ENCODE measurements around the gene SUPT3H.

SUPT3H gene

DNA sequence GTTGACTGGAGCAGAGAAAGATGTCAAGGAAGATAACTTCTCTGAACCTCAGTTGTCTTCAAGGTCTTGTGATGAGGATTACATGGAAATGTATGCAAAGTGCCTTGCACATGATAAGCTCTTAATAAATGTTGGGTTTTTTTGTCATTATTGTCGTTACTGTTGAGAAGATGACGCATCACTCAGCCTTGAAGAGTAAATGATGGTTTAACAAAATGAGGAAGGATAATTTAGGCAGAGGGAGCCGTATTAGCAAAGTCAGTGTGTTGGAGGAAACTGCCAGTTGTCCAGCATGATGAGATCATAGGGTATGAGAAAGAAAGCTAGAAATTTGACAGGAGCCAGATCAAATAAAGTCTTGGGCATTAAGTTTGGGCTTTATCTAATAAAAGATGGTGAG, 8.8 kb upstream of the SUPT3H start:
- no peaks in the 10 kb centered on the region for H3K27me3 ChIP-seq (ENCODE audit: insufficient read depth, low read length)
- H3K9ac ChIP-seq (ENCODE audit: low read depth, low read length) = no peak overlapping the region

DNA sequence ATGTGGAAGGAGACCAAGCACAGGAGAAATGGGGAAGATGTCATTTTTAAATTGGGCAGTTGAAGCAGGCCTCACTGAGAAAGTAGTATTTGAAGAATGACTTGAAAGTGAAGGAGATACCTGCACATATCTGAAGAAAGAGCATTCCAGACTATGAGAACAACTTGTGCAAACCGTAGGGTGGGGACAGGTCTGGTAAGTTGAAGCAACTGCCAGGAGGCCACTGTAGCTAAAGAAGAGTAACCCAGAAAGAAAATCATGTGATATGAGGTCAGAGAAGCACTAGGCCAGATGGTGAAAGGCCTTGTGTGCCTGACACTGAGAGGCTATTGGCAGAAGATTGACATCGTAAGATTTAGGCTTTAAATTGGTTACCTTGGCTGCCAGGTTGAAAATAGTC, 4.7 kb upstream of the SUPT3H start:
- no peak overlapping the region for H3K9ac ChIP-seq (ENCODE audit: low read depth, low read length)
- peaks cover 7% of the 10 kb centered on the region; the same call in 1 of the 2 replicates for H3K4me1 ChIP-seq (ENCODE audit: insufficient read depth, low read length)
- no peaks in the 10 kb centered on the region for H3K27me3 ChIP-seq (ENCODE audit: insufficient read depth, low read length)
- H3K9me3 ChIP-seq (ENCODE audit: insufficient read depth, low read depth, low read length) = no peaks in the 10 kb centered on the region
- no peak overlapping the region for H3K4me3 ChIP-seq (ENCODE audit: low read length)
- no peaks in the 10 kb centered on the region for H3K36me3 ChIP-seq (ENCODE audit: insufficient read depth, low read depth, low read length)
- H3K27ac ChIP-seq (ENCODE audit: low read length) = no peak overlapping the region

More for the DNA sequence above, 8.8 kb upstream of the SUPT3H start:
- H3K4me1 ChIP-seq (ENCODE audit: insufficient read depth, low read length) = no peaks in the 10 kb centered on the region
- H3K27ac ChIP-seq (ENCODE audit: low read length) = no peak overlapping the region
- H3K36me3 ChIP-seq (ENCODE audit: insufficient read depth, low read depth, low read length) = no peaks in the 10 kb centered on the region
- no peaks in the 10 kb centered on the region for H3K9me3 ChIP-seq (ENCODE audit: insufficient read depth, low read depth, low read length)
- H3K4me3 ChIP-seq (ENCODE audit: low read length) = no peak overlapping the region

- Histone ChIP-seq H3K9ac (ENCODE audit: low read depth, low read length) (peak overlapping the region; percentile 96), H3K27ac (ENCODE audit: low read length) (peak overlapping the region; percentile 96), H3K9me3 (ENCODE audit: insufficient read depth, low read depth, low read length) (no peaks in the 10 kb centered on the region), H3K4me1 (ENCODE audit: insufficient read depth, low read length) (peaks cover 14% of the 10 kb centered on the region; the same call in 1 of the 2 replicates), H3K4me3 (ENCODE audit: low read length) (peak overlapping the region; percentile 92), H3K36me3 (ENCODE audit: insufficient read depth, low read depth, low read length) (no peaks in the 10 kb centered on the region), H3K27me3 (ENCODE audit: insufficient read depth, low read length) (no peaks in the 10 kb centered on the region)
Measured at GRCh38 chr6:45378334-45378926, 696 bp upstream of the SUPT3H start.

GRCh38 chr6:45377043-45377553, 636 bp downstream of the SUPT3H start:
- no peaks in the 10 kb centered on the region for H3K9me3 ChIP-seq (ENCODE audit: insufficient read depth, low read depth, low read length)
- peak overlapping the region; percentile 92 for H3K4me3 ChIP-seq (ENCODE audit: low read length)
- H3K36me3 ChIP-seq (ENCODE audit: insufficient read depth, low read depth, low read length) = no peaks in the 10 kb centered on the region
- H3K4me1 ChIP-seq (ENCODE audit: insufficient read depth, low read length) = peaks cover 14% of the 10 kb centered on the region; the same call in 1 of the 2 replicates
- H3K27ac ChIP-seq (ENCODE audit: low read length) = peak overlapping the region; percentile 65
- no peaks in the 10 kb centered on the region for H3K27me3 ChIP-seq (ENCODE audit: insufficient read depth, low read length)
- H3K9ac ChIP-seq (ENCODE audit: low read depth, low read length) = peak overlapping the region; percentile 96

DNA sequence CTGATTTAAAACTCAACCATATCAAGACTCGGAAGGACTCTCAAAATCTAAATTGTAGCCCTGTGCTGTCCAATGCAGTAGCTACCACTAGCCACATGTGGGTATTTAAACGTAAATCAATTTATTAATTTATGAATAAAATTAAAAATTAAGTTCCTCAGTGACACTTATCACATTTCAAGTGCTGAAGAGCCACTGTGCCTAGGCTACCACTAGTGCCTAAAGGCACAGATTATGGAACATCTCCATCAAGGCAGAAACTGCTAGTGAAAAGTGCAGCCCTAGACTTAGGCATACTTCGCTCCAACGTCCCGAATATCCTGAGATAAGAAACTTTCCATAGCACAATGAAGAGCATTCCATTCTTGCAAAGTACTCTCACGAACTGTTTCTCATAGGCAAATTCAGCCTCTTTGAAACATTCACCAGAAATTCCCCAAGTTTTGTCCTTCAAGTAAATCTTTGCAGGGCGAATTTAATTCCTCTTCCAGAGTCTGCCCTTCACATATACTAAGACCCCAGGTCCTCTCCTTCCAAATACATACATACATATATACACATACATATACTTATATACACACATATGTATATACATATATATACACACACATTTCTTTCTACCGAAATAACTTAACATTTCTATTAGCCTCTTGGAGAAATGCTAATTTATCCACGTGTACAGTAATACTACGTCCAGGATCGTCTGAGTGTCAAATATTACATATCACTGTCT, 1.3 kb downstream of the SUPT3H start:
- H3K9ac ChIP-seq (ENCODE audit: low read depth, low read length) = peak overlapping the region; percentile 96
- H3K4me3 ChIP-seq (ENCODE audit: low read length) = peak overlapping the region; percentile 92
- H3K27me3 ChIP-seq (ENCODE audit: insufficient read depth, low read length) = no peaks in the 10 kb centered on the region
- H3K27ac ChIP-seq (ENCODE audit: low read length) = no peak overlapping the region
- H3K4me1 ChIP-seq (ENCODE audit: insufficient read depth, low read length) = peaks cover 14% of the 10 kb centered on the region; the same call in 1 of the 2 replicates
- H3K9me3 ChIP-seq (ENCODE audit: insufficient read depth, low read depth, low read length) = no peaks in the 10 kb centered on the region
- H3K36me3 ChIP-seq (ENCODE audit: insufficient read depth, low read depth, low read length) = no peaks in the 10 kb centered on the region

DNA sequence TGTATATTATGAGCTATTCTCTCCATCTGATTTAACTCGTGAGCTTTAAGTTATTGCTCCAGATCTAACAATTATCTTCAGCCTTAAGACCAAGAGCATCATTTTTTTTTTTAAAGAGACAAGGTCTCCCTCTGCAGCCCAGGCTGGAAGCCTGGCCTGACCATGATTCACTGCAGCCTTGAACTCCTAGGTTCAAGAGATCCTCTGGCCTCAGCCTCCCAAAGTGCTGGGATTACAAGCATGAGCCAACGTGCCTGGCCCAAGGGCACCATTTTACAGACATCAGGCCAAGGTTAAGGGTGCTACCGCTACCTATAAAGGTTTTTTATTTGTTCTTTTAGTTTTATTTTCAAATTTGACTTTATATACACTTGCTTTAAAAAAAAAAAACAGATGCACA, 2.3 kb downstream of the SUPT3H start:
- no peaks in the 10 kb centered on the region for H3K36me3 ChIP-seq (ENCODE audit: insufficient read depth, low read depth, low read length)
- no peak overlapping the region for H3K9ac ChIP-seq (ENCODE audit: low read depth, low read length)
- no peak overlapping the region for H3K27ac ChIP-seq (ENCODE audit: low read length)
- H3K27me3 ChIP-seq (ENCODE audit: insufficient read depth, low read length) = no peaks in the 10 kb centered on the region
- H3K4me1 ChIP-seq (ENCODE audit: insufficient read depth, low read length) = peaks cover 14% of the 10 kb centered on the region; the same call in 1 of the 2 replicates
- H3K4me3 ChIP-seq (ENCODE audit: low read length) = 0 out of 2 replicates have a peak overlapping the region, but pooled peaks have one; percentile 92
- no peaks in the 10 kb centered on the region for H3K9me3 ChIP-seq (ENCODE audit: insufficient read depth, low read depth, low read length)

DNA sequence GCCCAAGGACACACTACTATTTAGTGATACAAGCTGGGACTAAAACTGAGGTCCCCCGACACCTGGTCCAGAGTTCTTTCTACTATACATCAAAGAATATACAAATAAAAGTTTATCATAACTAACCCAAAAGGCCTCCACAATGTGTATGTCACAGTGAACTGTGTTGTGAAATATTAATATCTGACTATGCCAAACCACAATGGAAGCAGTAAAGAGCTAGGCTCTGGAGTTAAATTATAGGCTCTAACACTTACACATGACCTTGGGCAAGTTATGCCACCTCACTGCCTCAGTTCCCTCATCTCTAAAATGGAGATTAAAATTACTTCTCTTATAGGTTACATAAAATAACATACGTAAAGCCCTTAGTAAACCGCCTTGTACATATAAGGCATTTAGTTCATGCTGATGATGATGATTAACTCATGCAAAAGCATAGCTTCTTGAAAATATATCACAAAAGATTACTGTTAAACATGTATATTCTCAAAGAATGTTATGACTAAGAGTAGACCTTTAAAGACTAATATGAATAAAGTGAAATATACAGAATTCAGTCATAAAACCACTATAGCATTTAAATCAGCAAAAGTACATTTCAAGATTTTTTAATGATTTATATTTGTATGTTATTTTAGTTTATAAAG, 5.7 kb downstream of the SUPT3H start:
- no peaks in the 10 kb centered on the region for H3K27me3 ChIP-seq (ENCODE audit: insufficient read depth, low read length)
- H3K4me1 ChIP-seq (ENCODE audit: insufficient read depth, low read length) = peaks cover 11% of the 10 kb centered on the region
- H3K9ac ChIP-seq (ENCODE audit: low read depth, low read length) = no peak overlapping the region
- H3K36me3 ChIP-seq (ENCODE audit: insufficient read depth, low read depth, low read length) = no peaks in the 10 kb centered on the region
- H3K9me3 ChIP-seq (ENCODE audit: insufficient read depth, low read depth, low read length) = no peaks in the 10 kb centered on the region
- H3K27ac ChIP-seq (ENCODE audit: low read length) = no peak overlapping the region
- no peak overlapping the region for H3K4me3 ChIP-seq (ENCODE audit: low read length)

GRCh38 chr6:45369870-45370269, 7.9 kb downstream of the SUPT3H start:
- peaks cover 4% of the 10 kb centered on the region; the same call in 1 of the 2 replicates for H3K4me1 ChIP-seq (ENCODE audit: insufficient read depth, low read length)

GRCh38 chr6:45367999-45368398, 9.7 kb downstream of the SUPT3H start:
- no peaks in the 10 kb centered on the region for H3K27me3 ChIP-seq (ENCODE audit: insufficient read depth, low read length)
- no peaks in the 10 kb centered on the region for H3K9me3 ChIP-seq (ENCODE audit: insufficient read depth, low read depth, low read length)
- no peak overlapping the region for H3K9ac ChIP-seq (ENCODE audit: low read depth, low read length)
- no peaks in the 10 kb centered on the region for H3K36me3 ChIP-seq (ENCODE audit: insufficient read depth, low read depth, low read length)
- no peak overlapping the region for H3K4me3 ChIP-seq (ENCODE audit: low read length)
- no peak overlapping the region for H3K27ac ChIP-seq (ENCODE audit: low read length)
- H3K4me1 ChIP-seq (ENCODE audit: insufficient read depth, low read length) = peaks cover 4% of the 10 kb centered on the region; the same call in 1 of the 2 replicates

More at GRCh38 chr6:45369870-45370269, 7.9 kb downstream of the SUPT3H start:
- H3K9ac ChIP-seq (ENCODE audit: low read depth, low read length) = no peak overlapping the region
- H3K9me3 ChIP-seq (ENCODE audit: insufficient read depth, low read depth, low read length) = no peaks in the 10 kb centered on the region
- H3K27me3 ChIP-seq (ENCODE audit: insufficient read depth, low read length) = no peaks in the 10 kb centered on the region
- H3K4me3 ChIP-seq (ENCODE audit: low read length) = no peak overlapping the region
- H3K36me3 ChIP-seq (ENCODE audit: insufficient read depth, low read depth, low read length) = no peaks in the 10 kb centered on the region
- H3K27ac ChIP-seq (ENCODE audit: low read length) = no peak overlapping the region

- Histone ChIP-seq H3K27me3 (ENCODE audit: insufficient read depth, low read length) (no peaks in the 10 kb centered on the region), H3K36me3 (ENCODE audit: insufficient read depth, low read depth, low read length) (no peaks in the 10 kb centered on the region), H3K4me1 (ENCODE audit: insufficient read depth, low read length) (peaks cover 4% of the 10 kb centered on the region; the same call in 1 of the 2 replicates), H3K9ac (ENCODE audit: low read depth, low read length) (no peak overlapping the region), H3K4me3 (ENCODE audit: low read length) (no peak overlapping the region), H3K27ac (ENCODE audit: low read length) (no peak overlapping the region), H3K9me3 (ENCODE audit: insufficient read depth, low read depth, low read length) (no peaks in the 10 kb centered on the region)
Measured at GRCh38 chr6:45366534-45366933, 11.2 kb downstream of the SUPT3H start.

DNA sequence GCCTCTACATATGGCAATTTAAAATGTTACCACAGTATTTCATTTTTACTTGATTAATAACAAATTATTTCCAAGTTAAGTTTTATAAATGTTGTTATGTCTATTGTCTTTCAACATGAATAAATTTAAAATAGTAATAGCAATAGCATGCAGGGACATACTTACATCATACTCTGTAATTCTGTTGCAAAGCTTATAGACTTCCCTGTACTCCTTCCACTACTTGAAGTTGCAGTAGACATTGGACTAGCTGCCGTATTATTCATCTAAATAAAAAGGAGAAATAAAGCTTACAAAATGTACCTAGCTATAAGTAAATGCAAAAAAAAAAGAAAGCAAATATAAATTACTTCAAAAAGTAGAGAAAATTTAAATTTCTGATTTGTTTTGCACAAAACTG, 12.7 kb downstream of the SUPT3H start:
- Histone ChIP-seq H3K9me3 (ENCODE audit: insufficient read depth, low read depth, low read length) (no peaks in the 10 kb centered on the region), H3K4me3 (ENCODE audit: low read length) (no peak overlapping the region), H3K9ac (ENCODE audit: low read depth, low read length) (no peak overlapping the region), H3K27me3 (ENCODE audit: insufficient read depth, low read length) (no peaks in the 10 kb centered on the region), H3K36me3 (ENCODE audit: insufficient read depth, low read depth, low read length) (no peaks in the 10 kb centered on the region), H3K4me1 (ENCODE audit: insufficient read depth, low read length) (peaks cover 4% of the 10 kb centered on the region; the same call in 1 of the 2 replicates), H3K27ac (ENCODE audit: low read length) (no peak overlapping the region)
